NOMO-1 treated with DMSO at 0.1 percent for 48 hours (cell line): ENCODE measurements around the gene KCNJ6.
"Not testable (repeated sequence)": the region's sequence is repeated elsewhere in the genome, so short reads cannot be mapped to it uniquely, and the experiment has no call there.

Experiments used
- DNase-seq: peaks from one replicate; lab custom pipeline; 2025; ENCODE audit not compliant: unreplicated experiment; lab: John Stamatoyannopoulos, UW

Gene KCNJ6

GRCh38 chr21:37742115-37742514 lies 174.1 kb downstream of the KCNJ6 start:
- DNase-seq = no peak

DNA sequence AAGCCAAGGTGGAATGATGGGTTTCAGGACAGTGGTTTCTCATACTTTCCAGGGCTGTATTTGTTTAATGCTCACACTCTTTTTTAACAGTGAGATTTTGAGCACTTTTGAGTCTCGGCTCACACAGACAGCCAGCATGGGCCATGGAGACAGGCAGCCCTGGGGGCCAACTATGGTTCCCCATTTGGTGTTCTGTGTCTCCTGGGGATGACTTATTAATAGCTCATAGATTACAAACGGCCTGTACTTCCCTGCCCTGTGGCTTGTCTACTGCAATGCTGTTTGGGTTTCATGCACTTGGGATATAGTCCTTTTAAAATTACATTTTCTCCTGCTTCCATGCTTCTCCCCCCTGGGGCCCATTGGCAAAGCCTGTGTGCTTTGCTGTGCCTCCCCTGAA lies 178.3 kb downstream of the KCNJ6 start:
- no peak for DNase-seq

GRCh38 chr21:37737507-37737906 lies 178.8 kb downstream of the KCNJ6 start:
- DNase-seq = no peak

DNA sequence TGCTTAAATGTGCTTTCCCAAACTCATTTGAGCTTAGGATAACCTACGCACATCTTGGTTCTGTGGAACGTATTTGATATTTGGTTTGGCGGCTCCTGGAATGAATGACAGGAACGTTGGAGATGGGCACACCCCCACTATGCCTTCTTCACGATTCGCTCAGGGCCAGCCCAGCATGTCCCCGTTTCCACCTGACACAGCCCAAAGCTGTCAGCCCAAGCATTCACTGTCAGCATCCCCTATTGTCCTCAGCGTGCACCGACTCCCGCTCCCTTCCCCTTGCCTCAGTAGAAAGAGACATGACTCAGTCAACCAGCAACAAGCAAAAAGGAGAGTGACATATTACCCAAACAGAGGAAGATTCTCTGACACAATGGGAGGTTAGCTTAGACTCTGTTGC lies 181.4 kb downstream of the KCNJ6 start:
- no peak for DNase-seq

DNA sequence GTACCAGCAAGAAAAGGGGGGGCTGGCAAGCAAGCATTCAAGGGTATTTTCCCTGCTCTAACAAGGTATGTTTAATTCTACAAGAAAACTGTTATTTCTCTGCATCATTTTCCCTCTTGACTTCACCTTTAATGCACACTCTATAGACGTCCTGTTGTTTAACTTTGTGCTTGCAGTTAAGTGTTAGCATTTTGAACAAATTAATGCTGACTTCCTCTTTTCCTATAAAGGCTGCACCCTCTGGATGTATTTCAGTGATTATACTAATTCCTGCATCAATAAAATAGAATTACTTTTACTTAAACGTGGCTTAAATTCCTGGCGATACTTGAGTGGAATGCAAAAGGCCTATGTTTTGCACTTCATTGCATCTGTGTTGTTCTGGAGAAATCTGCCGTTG lies 183.3 kb downstream of the KCNJ6 start:
- no peak for DNase-seq

GRCh38 chr21:37724201-37724600 lies 192.1 kb downstream of the KCNJ6 start:
- no peak for DNase-seq

- no peak for DNase-seq
Observed at GRCh38 chr21:37717534-37717933, 198.7 kb downstream of the KCNJ6 start.

DNA sequence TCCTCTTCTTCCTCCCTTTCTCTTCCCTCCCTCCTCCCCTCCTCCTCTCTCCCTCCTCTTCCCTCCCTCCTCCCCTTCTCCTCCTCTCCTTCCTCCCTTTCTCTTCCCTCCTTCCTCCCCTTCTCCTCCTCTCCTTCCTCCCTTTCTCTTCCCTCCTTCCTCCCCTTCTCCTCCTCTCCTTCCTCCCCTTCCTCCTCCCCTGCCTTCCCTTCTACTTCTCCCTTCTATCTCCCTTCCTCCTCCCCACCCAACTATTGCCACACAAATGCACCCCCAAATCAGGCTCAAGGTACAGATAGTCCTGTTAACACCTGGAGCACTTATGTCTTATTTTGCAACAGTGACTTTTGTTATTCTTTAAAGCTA lies 203.7 kb downstream of the KCNJ6 start:
- not testable (repeated sequence) for DNase-seq

- DNase-seq = peak; percentile 59
Observed at GRCh38 chr21:37711836-37712568, 204.3 kb downstream of the KCNJ6 start.

GRCh38 chr21:37711286-37711829 lies 204.9 kb downstream of the KCNJ6 start:
- no peak for DNase-seq

- DNase-seq = no peak
Observed at GRCh38 chr21:37710546-37711285, 205.5 kb downstream of the KCNJ6 start.

DNA sequence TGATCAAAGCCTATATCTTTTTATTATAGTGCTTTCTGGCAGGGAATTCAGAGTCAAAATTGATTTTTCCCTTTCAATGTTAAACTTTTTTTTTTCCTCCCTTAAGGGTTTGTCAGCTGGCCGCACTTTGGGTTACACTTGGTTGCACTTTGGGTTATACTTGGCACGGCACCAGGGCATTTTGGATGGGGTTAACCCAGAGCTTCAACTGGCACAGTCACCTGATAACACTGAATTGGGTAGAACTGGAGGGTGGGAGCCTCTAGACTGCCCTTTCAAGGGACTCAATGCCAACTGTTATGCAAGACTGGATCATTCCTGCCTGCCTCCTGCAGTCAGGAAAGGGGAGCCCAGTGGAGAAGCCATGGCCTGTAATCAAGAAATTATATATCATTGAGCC lies 211.5 kb downstream of the KCNJ6 start:
- no peak for DNase-seq

DNA sequence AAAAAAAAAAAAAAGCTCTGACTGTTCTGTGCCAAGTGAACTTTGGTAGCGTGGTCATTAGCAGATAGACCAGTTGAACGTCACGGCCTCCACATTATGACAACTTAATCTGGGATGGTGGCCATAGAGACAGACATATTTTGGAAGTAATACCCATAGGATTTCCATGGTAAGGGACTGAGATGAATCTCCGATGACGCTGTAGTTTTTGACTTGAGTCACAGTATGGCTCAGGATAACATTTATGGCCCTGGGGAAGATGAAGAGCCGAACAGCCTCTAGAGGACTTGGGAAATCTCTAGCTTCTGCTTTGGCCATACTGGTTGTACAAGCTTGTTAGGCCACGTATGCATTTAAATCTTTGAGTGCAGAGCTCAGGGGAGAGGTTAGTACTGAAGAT lies 214.0 kb downstream of the KCNJ6 start:
- no peak for DNase-seq

DNA sequence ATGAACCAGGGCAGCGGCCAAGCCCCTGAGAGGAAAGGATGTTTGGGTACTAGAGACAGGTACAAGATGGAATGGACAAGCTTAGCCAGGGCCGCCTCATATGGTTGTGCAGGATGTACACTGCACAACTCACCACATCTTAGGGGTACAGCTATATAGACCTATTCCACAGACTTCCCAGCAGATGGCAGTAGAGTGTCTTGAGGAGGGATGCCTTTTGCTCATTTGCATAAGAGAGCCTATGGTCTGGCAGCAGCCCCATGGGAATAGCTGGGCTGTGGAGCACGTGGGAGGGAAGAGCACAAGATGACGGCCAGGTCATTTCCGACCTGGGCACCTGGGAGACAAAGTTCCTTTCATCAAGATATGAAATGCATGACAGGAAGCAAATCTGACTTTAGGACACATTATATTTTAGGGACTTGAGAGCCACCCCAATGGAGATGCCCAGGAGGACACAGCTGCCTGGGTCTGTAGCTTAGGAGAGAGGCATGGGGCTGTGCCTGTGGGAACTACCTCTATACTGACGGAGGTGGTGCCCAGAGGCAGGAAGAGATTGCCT lies 215.5 kb downstream of the KCNJ6 start:
- peak; percentile 56 for DNase-seq

DNA sequence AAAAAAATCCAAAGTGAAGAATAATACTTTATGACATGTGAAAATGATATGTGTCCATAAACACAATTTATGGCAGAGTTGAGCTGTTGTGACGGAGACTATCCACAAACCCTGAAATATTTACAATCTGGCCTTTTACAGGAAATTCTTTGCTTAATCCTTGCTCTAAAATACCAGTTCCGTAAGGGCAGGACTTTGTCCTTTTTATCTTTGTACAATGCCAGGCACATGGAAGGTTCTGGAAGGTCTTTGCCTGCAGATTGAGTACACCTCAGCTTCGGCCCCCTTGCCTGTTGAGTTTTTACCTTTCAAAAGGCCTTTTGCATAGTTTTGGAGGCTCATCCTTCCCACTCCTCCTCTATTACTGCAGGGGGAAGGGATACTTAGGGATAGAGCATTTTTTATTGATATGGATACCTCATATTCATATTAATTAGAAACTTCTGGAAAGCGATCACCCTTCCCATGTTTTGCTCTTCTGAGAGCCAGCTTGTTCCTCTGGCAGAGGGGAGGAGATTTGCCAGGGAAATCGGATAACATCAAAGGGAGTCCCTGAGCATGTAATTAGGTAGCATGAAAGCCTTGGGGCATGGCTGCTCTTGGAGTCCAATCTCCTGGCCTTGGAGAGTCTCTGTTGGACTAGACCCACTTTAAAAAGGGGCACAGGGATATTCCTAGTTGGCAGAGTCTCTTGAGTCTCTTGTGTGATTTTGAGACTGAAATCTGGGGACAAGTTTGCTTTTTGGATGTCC lies 217.1 kb downstream of the KCNJ6 start:
- DNase-seq = no peak

GRCh38 chr21:37696936-37697335 lies 219.3 kb downstream of the KCNJ6 start:
- no peak for DNase-seq

DNA sequence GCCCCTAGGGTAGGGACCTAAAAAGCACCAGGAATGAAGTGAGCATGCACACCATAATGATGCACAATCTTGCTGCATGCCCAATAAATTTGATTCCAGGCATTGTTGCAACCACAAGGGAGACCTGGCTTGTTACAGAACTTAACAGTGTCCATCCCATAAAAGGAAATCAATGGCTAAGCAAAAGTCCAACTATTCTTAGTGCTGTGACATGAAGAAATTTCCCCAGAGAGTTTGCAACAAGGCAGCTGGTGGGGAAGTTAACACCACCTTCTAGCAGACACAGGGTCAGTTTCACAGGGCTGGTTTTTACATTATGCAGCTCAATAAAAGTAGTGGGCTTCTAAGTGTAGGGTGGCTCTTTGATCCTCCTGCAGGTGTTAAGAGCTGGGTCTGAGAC lies 221.1 kb downstream of the KCNJ6 start:
- no peak for DNase-seq

- no peak for DNase-seq
Observed at GRCh38 chr21:37688952-37689659, 227.2 kb downstream of the KCNJ6 start.

- peak; percentile 62 for DNase-seq
Observed at GRCh38 chr21:37686991-37687810, 229.1 kb downstream of the KCNJ6 start.

GRCh38 chr21:37684547-37684946 lies 231.7 kb downstream of the KCNJ6 start:
- no peak for DNase-seq
